Osteoblast (primary cell): ENCODE measurements around the gene WWC1. TPM values are rescaled to one million over a fixed set of nuclear protein-coding genes. Genes with fewer than 3 reads are reported as not detected.
"Not testable (repeated sequence)": the region's sequence is repeated elsewhere in the genome, so short reads cannot be mapped to it uniquely, and the experiment has no call there.

Source experiments
- DNase-seq: peaks from one replicate; pipeline ENCODE4 v3.0.0; 2011; ENCODE audit warnings: low spot score, mixed read lengths; ENCODE audit not compliant: insufficient read length; ENCODE audit errors: missing footprints
- H2AFZ ChIP-seq: 2 replicates; pipeline ENCODE4 v1.6.0; 2011; ENCODE audit warnings: mild to moderate bottlenecking, low read length
- H3K27ac ChIP-seq: 2 replicates; pipeline ENCODE4 v1.5.1; 2011; ENCODE audit warnings: mild to moderate bottlenecking, low read depth, low read length, moderate library complexity
- H3K27me3 ChIP-seq: 2 replicates; pipeline ENCODE4 v1.6.0; 2012; ENCODE audit warnings: mild to moderate bottlenecking, control low read depth, inconsistent platforms, low read length, moderate library complexity; ENCODE audit not compliant: insufficient read depth
- H3K36me3 ChIP-seq: 2 replicates; pipeline ENCODE4 v1.5.1; 2011; ENCODE audit warnings: mild to moderate bottlenecking, low read length, control low read depth, moderate library complexity; ENCODE audit not compliant: insufficient read depth
- H3K4me1 ChIP-seq: 2 replicates; pipeline ENCODE4 v1.5.1; 2011; ENCODE audit warnings: mild to moderate bottlenecking, low read length, control low read depth, moderate library complexity; ENCODE audit not compliant: insufficient read depth
- H3K4me2 ChIP-seq: 2 replicates; pipeline ENCODE4 v1.6.0; 2011; ENCODE audit warnings: mild to moderate bottlenecking, low read length; ENCODE audit not compliant: insufficient read depth
- H3K4me3 ChIP-seq: fragments of 200-600 bp; sonication (generic); 3 replicates; pipeline ENCODE4 v1.5.1; 2012; ENCODE audit warnings: mild to moderate bottlenecking, low read length, inconsistent platforms; ENCODE audit not compliant: insufficient read depth
- H3K79me2 ChIP-seq: 2 replicates; pipeline ENCODE4 v1.6.0; 2012; ENCODE audit warnings: mild to moderate bottlenecking, low read length, control low read depth, inconsistent platforms; ENCODE audit not compliant: insufficient read depth
- H3K9me3 ChIP-seq: 2 replicates; pipeline ENCODE4 v1.5.1; 2011; ENCODE audit warnings: low read depth, low read length, control low read depth
- H4K20me1 ChIP-seq: 2 replicates; pipeline ENCODE4 v1.6.0; 2012; ENCODE audit warnings: mild to moderate bottlenecking, low read length, control low read depth; ENCODE audit not compliant: insufficient read depth
- total RNA-seq: library from RNA; depleted of rRNA; stranded (reverse); fragments of >200 nt; gene quantifications from 2 replicates; pipeline ENCODE4 v1.2.3, GENCODE V29; 2012
- TF ChIP-seq, protein P1 (sequence below): IDR thresholded peaks from 2 replicates; pipeline ENCODE4 v1.5.1; 2011; ENCODE audit warnings: mild to moderate bottlenecking, low read depth, low read length, moderate library complexity; ENCODE audit errors: extremely low read depth

Gene WWC1
- total RNA-seq, 1 donor: 1.4 TPM

DNA sequence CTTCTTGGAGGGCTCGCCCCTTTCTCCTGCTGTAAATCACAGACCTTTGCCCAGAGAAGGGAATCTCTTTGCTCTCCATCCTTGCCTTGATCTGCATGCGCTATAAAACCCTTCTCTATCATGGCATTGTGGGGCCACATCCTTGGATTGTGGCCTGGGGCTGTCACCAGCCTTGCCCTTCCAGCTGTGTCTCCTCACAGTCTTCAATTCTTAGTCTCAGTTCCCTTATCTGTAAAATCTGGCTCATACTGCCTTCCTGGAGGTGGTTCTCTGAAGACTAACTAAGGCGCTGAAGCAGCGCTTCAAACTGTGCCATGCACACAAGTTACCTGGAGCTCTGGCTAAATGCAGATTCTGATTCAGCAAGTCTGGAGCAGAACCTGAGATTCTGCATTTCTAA lies 141.5 kb downstream of the WWC1 start:
- no peaks in the 10 kb centered on the region for H4K20me1 ChIP-seq
- H3K79me2 ChIP-seq: no peaks in the 10 kb centered on the region
- peaks cover 11% of the 10 kb centered on the region for H3K4me1 ChIP-seq
- H3K27me3 ChIP-seq: no peaks in the 10 kb centered on the region
- no peak for DNase-seq
- H3K4me3 ChIP-seq: no peak overlapping the region
- no peak overlapping the region for H3K4me2 ChIP-seq
- H3K27ac ChIP-seq: no peak overlapping the region
- no peaks in the 10 kb centered on the region for H3K9me3 ChIP-seq
- H2AFZ ChIP-seq: no peak overlapping the region
- TF ChIP-seq, protein P1, sequence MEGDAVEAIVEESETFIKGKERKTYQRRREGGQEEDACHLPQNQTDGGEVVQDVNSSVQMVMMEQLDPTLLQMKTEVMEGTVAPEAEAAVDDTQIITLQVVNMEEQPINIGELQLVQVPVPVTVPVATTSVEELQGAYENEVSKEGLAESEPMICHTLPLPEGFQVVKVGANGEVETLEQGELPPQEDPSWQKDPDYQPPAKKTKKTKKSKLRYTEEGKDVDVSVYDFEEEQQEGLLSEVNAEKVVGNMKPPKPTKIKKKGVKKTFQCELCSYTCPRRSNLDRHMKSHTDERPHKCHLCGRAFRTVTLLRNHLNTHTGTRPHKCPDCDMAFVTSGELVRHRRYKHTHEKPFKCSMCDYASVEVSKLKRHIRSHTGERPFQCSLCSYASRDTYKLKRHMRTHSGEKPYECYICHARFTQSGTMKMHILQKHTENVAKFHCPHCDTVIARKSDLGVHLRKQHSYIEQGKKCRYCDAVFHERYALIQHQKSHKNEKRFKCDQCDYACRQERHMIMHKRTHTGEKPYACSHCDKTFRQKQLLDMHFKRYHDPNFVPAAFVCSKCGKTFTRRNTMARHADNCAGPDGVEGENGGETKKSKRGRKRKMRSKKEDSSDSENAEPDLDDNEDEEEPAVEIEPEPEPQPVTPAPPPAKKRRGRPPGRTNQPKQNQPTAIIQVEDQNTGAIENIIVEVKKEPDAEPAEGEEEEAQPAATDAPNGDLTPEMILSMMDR: no peak
- H3K36me3 ChIP-seq: no peaks in the 10 kb centered on the region

DNA sequence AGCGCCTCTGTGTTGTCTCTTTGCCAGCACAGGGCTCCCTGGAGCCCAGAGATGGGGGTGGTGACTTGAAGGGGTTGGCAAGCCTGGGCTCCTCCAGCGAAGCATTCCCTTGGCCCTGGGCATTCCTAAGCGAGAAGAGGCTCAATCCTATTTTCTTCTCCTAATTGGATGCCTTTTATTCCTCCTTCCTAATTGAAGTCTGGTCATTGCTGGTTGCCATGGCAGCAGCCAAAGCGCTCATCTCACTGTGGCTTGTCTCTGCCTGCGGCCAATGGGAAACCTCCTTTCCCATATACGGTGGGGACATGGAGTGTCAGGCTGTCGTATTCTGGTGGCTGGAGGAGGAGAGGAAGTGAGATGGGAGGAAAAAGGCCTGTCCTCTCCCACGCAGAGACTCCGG lies 142.6 kb downstream of the WWC1 start:
- TF ChIP-seq, protein P1: no peak

DNA sequence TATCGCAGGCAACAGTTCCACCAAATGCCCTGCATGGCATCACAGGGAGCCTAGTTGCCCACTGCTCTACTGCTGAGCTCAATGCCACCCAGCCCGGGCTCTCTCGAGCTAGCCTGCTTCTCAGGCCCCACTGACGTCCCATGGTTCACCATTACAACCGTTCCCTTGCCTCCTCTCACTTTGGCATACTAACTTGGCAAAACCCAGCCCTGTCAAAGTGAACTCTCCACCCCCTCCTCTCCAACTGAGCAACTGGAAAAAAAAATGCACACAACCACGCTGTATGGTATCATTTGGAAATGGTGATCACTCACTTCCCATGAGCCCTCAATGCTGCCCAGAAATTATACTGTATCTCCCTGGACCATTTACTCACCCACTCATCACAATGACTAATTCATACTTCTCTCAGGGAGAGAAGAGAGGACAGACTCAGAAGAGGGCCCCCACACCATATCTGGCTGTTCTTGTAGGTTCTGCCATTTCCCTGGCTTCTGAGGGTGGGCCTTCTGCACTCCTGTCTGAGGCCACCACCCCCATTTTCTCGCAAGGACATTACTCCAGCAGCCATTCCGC lies 143.4 kb downstream of the WWC1 start:
- Histone ChIP-seq H3K27ac (peak overlapping the region; percentile 42), H3K4me1 (peaks cover 11% of the 10 kb centered on the region), H2AFZ (peak overlapping the region; percentile 63), H3K36me3 (no peaks in the 10 kb centered on the region), H3K9me3 (no peaks in the 10 kb centered on the region), H3K4me2 (peak overlapping the region; percentile 30), H3K27me3 (no peaks in the 10 kb centered on the region), H3K4me3 (no peak overlapping the region), H4K20me1 (no peaks in the 10 kb centered on the region), H3K79me2 (no peaks in the 10 kb centered on the region)
- TF ChIP-seq, protein P1: no peak
- peak; percentile 91 for DNase-seq

More for the DNA sequence above, 142.6 kb downstream of the WWC1 start:
- H4K20me1 ChIP-seq: no peaks in the 10 kb centered on the region
- H3K27me3 ChIP-seq: no peaks in the 10 kb centered on the region
- H3K9me3 ChIP-seq: no peaks in the 10 kb centered on the region
- no peak overlapping the region for H3K4me2 ChIP-seq
- peak overlapping the region; percentile 42 for H3K27ac ChIP-seq
- peak; percentile 3 for DNase-seq
- H3K4me1 ChIP-seq: peaks cover 11% of the 10 kb centered on the region
- no peak overlapping the region for H2AFZ ChIP-seq
- no peak overlapping the region for H3K4me3 ChIP-seq
- no peaks in the 10 kb centered on the region for H3K79me2 ChIP-seq
- H3K36me3 ChIP-seq: no peaks in the 10 kb centered on the region

DNA sequence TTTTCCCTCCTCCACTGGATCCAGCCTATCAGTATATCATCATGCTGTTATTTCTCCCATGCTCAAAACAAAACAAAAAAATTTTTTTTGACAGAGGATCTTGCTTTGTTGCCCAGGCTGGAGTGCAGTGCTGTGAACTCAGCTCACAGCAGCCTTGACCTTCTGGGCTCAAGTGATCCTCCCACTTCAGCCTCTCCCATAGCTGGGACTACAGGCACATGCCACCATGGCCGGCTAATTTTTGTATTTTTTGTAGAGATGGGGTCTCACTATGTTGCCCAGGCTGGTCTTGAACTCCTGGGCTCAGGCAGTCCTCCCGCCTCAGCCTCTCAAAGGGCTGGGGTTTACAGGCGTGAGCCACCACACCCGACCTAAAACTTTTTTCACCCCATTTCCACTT lies 143.9 kb downstream of the WWC1 start:
- not testable (repeated sequence) for H3K4me3 ChIP-seq, H3K27me3 ChIP-seq, H4K20me1 ChIP-seq, H2AFZ ChIP-seq, DNase-seq, H3K79me2 ChIP-seq, H3K9me3 ChIP-seq, H3K27ac ChIP-seq, H3K36me3 ChIP-seq
- peaks cover 11% of the 10 kb centered on the region for H3K4me1 ChIP-seq
- H3K4me2 ChIP-seq: peak overlapping the region; percentile 30
